ENCODE results near the gene PXMP4. TPM values are rescaled to one million over a fixed set of nuclear protein-coding genes. Genes with fewer than 3 reads are reported as not detected.

The PXMP4 gene
- total and polyA plus RNA-seq, 2 donors from 2014 or later, result 9.8 to 11.6 TPM

DNA sequence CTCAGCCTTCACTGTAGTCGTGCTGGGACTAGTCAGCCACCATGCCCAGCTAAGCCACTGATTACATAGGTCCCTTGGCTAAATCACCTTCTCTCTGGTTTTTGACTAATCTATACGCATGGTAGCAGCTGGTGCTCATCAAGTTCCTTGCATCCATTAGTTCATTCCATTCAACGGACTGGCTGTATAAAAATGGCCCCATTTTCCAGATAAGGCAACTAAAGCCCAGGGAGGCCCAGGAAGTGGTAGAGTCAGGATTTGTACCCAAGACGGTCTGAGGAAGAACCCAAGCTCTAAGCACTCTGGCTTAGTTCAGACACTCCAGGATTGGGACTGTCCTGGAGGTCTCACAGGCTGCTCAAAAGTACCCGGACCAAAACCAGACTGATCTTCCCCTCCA, 38.8 kb downstream of the PXMP4 start:
- H3K27me3 ChIP-seq (ENCODE audit: control insufficient read depth, insufficient read depth, low read length), result no peaks in the 10 kb centered on the region
- H3K9ac ChIP-seq (ENCODE audit: low read length in 3 of 3), result no peak overlapping the region
- DNase-seq, result no peak
- H3K4me1 ChIP-seq (ENCODE audit: control insufficient read depth in 2 of 3, insufficient read depth in 2 of 3, low read depth in 1 of 3, low read length in 3 of 3), result peaks cover 0 to 3% (median 0%) of the 10 kb centered on the region in 3 donors
- H3K9me3 ChIP-seq (ENCODE audit: control insufficient read depth in 2 of 3, insufficient read depth in 1 of 3, low read length in 3 of 3), result no peaks in the 10 kb centered on the region
- intact Hi-C loops (cut with DNase I), result no loop called here
- no peak for FAIRE-seq
- TF ChIP-seq CTCF (IDR thresholded peaks at IDR 0.05; ENCODE audit: borderline replicate concordance, extremely low read depth, insufficient read depth), result no peak
- H3K27ac ChIP-seq (ENCODE audit: low read depth in 2 of 2, low read length in 2 of 2), result no peak overlapping the region
- H3K36me3 ChIP-seq (ENCODE audit: control insufficient read depth in 2 of 3, insufficient read depth in 3 of 3, low read length in 3 of 3), result no peaks in the 10 kb centered on the region
- H3K4me3 ChIP-seq (ENCODE audit: low read length in 3 of 3), result no peak overlapping the region

- no peak for FAIRE-seq
- H3K4me1 ChIP-seq (ENCODE audit: control insufficient read depth in 2 of 3, insufficient read depth in 2 of 3, low read depth in 1 of 3, low read length in 3 of 3), result peaks cover 0 to 3% (median 0%) of the 10 kb centered on the region in 3 donors
- no peaks in the 10 kb centered on the region for H3K9me3 ChIP-seq (ENCODE audit: control insufficient read depth in 2 of 3, insufficient read depth in 1 of 3, low read length in 3 of 3)
- H3K27me3 ChIP-seq (ENCODE audit: control insufficient read depth, insufficient read depth, low read length), result no peaks in the 10 kb centered on the region
- intact Hi-C loops (cut with DNase I), result no loop called here
- no peak overlapping the region for H3K4me3 ChIP-seq (ENCODE audit: low read length in 3 of 3)
- TF ChIP-seq CTCF (IDR thresholded peaks at IDR 0.05; ENCODE audit: borderline replicate concordance, extremely low read depth, insufficient read depth), result no peak
- H3K9ac ChIP-seq (ENCODE audit: low read length in 3 of 3), result no peak overlapping the region
- DNase-seq, result no peak
- no peak overlapping the region for H3K27ac ChIP-seq (ENCODE audit: low read depth in 2 of 2, low read length in 2 of 2)
- H3K36me3 ChIP-seq (ENCODE audit: control insufficient read depth in 2 of 3, insufficient read depth in 3 of 3, low read length in 3 of 3), result no peaks in the 10 kb centered on the region
Observed at GRCh38 chr20:33680686-33681085, 39.4 kb downstream of the PXMP4 start.

DNA sequence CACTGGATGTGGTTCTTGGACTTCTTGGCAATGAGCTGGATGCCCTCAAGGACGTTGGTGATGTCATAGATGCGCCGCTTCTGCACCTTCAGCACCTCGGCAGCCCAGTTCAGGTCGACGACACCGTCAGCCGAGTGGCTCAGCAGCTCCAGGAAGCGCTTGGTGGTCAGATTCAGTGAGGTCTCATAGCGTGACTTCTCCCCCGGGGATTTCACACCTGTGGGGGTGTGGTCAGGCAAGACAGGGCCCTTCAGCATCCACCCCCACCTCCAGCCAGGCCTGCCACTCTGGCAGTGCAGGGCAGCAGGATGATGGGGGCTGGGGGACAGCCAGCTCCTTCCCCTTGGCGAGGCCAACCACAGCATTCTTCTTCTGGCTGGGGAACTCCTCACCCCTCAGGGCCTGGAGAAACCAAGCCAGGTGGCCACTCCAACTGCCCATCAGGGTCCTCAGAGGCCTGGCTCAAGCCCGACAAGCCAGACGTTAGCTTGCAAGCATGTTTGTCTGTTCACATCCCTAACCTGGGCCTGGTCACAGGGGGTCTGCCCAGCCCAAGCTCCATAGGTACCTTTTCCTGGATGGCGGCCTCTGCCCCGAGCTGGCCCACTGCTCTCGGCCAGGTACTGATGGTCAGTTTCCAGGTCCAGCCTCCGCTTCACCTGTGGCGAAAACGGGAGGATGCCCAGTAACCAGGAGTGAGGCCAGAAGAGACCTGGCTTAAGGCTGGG, 40.2 kb downstream of the PXMP4 start:
- Histone ChIP-seq H3K4me1 (ENCODE audit: control insufficient read depth in 2 of 3, insufficient read depth in 2 of 3, low read depth in 1 of 3, low read length in 3 of 3) (peaks cover 0 to 4% (median 0%) of the 10 kb centered on the region in 3 donors), H3K9ac (ENCODE audit: low read length in 3 of 3) (no peak overlapping the region), H3K27ac (ENCODE audit: low read depth in 2 of 2, low read length in 2 of 2) (no peak overlapping the region), H3K4me3 (ENCODE audit: low read length in 3 of 3) (no peak overlapping the region), H3K36me3 (ENCODE audit: control insufficient read depth in 2 of 3, insufficient read depth in 3 of 3, low read length in 3 of 3) (no peaks in the 10 kb centered on the region), H3K9me3 (ENCODE audit: control insufficient read depth in 2 of 3, insufficient read depth in 1 of 3, low read length in 3 of 3) (no peaks in the 10 kb centered on the region), H3K27me3 (ENCODE audit: control insufficient read depth, insufficient read depth, low read length) (no peaks in the 10 kb centered on the region)
- no peak for FAIRE-seq
- intact Hi-C loops (cut with DNase I), result no loop called here
- DNase-seq, result peak in 1 of 5 donors; percentile 66
- no peak for TF ChIP-seq CTCF (IDR thresholded peaks at IDR 0.05; ENCODE audit: borderline replicate concordance, extremely low read depth, insufficient read depth)
